GM13977 (cell line): ENCODE results near the gene OR5K1.

Source experiments
- DNase-seq: peaks from one replicate; pipeline ENCODE4 v3.0.0; 2012; ENCODE audit warnings: low spot score
- in situ Hi-C: fragments of 300-500 bp; cut with MboI; formaldehyde crosslinking; loops from one replicate; pipeline ENCODE4 v1.12.0; 2022; ENCODE audit warnings: low sequenced_read_pairs, low pct_unique_long_range_greater_than_20kb, mixed read lengths, inconsistent platforms; ENCODE audit not compliant: unreplicated experiment
- TF ChIP-seq, protein P1 (sequence below): IDR thresholded peaks from 2 replicates; pipeline ENCODE4 v1.5.1; 2012; ENCODE audit warnings: mild to moderate bottlenecking, control low read depth; ENCODE audit not compliant: insufficient read depth; ENCODE audit errors: extremely low read depth, missing control alignments

OR5K1 gene

DNA sequence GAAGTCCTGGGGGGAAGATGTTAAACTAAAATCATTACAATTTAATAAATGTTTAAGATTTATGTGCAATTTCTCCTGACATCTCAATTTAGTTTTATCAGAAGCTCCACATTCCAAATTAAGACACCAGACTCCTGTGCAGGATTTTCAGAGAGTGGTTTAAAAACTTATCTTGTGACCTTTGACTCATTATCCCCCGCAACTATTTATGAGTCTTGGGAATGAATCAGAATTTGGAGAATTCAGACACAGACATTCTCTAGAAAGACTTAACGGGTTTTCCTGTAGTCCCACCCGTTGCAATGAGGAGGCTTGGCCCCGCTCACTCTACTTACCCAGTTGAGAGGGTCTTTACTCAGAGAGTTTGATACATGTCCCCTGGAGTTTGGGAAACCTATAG lies 41.5 kb downstream of the OR5K1 start:
- TF ChIP-seq, protein P1, sequence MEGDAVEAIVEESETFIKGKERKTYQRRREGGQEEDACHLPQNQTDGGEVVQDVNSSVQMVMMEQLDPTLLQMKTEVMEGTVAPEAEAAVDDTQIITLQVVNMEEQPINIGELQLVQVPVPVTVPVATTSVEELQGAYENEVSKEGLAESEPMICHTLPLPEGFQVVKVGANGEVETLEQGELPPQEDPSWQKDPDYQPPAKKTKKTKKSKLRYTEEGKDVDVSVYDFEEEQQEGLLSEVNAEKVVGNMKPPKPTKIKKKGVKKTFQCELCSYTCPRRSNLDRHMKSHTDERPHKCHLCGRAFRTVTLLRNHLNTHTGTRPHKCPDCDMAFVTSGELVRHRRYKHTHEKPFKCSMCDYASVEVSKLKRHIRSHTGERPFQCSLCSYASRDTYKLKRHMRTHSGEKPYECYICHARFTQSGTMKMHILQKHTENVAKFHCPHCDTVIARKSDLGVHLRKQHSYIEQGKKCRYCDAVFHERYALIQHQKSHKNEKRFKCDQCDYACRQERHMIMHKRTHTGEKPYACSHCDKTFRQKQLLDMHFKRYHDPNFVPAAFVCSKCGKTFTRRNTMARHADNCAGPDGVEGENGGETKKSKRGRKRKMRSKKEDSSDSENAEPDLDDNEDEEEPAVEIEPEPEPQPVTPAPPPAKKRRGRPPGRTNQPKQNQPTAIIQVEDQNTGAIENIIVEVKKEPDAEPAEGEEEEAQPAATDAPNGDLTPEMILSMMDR: no peak
- in situ Hi-C loops: no loop called here
- no peak for DNase-seq

DNA sequence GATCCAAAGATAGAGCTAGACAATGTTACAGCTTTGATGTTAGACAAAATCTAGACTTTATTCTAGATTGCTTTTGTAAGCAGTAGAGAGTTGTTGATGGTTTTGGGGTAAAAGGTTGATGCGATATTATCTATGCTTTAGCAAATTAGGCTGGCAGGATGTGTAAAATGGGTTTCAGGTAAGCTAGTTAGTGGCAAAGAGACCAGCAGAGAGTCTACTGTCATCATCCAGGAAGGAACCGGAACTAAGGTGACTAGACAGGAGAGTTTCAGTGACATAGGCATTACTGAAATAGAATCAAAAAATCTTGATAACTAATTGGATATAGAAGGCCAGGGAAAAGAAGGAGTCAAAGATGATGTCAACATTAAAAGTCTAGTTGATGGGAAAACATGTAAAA lies 45.6 kb downstream of the OR5K1 start:
- in situ Hi-C loops: no loop called here
- DNase-seq: no peak
- TF ChIP-seq, protein P1: no peak

DNA sequence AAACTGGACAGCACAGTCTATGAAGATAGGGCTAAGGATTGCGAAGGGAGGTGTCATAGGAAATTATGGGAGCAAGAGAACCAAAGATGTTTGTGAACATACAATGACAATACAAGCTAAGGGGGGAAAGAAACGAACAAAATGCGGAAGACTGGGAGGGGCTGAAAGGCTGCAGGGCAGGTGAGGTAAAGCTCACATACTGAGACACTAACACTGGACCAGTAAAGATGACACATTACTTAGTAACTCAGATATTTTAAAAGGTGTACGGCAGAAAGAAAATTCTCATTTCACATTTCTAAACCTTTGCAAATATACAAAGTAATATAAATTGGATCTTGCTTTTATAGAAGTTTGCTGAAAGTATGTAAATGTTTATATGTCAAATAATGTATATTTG lies 49.6 kb downstream of the OR5K1 start:
- TF ChIP-seq, protein P1: no peak
- no peak for DNase-seq
- in situ Hi-C loops: no loop called here

DNA sequence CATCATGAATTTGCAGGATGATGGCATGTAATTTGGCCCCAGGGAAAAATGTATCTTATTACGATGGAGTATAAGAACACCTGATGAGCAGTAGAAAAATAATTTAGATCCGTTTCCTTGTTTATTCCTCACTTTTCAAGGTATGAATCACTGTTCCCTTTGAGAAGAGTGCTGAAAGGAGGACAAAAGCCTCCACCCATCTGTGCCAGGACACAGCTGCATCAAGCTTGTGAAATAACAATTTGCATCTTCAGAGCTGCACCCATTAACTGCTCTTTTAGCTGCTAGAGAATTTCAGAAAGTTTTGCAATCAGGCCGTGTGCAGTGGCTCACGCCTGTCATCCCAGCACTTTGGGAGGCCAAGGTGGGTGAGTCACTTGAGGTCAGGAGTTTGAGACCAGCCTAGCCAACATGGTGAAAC lies 50.1 kb downstream of the OR5K1 start:
- TF ChIP-seq, protein P1: no peak
- in situ Hi-C loops: no loop called here
- DNase-seq: no peak

DNA sequence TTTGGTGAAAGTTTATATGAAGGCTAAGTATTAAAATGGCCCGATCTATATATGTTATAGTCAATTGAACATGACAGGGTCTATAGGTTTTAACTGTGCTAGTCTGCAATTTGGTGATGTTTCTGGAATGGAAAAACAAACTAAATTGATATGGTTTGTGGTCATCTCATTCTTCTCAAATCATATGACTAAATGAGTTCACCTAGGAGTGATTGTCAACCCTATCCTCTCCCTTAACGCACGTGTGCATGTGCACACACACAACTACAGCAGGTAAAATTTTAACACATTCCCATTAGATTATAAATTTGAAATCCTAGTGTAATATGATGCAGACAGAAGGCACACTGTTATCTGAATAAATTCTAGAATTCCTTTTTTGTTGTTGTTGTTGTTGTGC lies 50.7 kb downstream of the OR5K1 start:
- in situ Hi-C loops: no loop called here
- no peak for DNase-seq
- TF ChIP-seq, protein P1: no peak

DNA sequence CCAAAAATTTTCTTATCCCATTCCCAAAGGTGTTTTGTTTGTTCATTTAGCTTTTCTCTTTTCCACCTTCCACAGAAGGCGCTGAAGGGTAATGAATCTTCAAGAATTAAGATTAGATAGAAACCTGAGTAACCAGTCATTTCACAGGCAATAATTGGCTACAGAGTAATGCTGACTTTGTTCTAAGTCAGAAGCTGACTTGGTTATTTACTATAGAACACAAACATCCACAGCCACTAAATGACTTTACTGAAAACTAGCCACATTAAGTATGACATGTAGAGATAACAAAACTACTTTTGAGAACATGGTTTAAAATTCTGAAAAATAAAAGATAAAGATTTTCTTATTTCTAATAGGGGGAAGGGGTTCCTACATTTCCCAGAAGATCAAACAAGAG lies 51.9 kb downstream of the OR5K1 start:
- in situ Hi-C loops: no loop called here
- TF ChIP-seq, protein P1: no peak
- DNase-seq: no peak

DNA sequence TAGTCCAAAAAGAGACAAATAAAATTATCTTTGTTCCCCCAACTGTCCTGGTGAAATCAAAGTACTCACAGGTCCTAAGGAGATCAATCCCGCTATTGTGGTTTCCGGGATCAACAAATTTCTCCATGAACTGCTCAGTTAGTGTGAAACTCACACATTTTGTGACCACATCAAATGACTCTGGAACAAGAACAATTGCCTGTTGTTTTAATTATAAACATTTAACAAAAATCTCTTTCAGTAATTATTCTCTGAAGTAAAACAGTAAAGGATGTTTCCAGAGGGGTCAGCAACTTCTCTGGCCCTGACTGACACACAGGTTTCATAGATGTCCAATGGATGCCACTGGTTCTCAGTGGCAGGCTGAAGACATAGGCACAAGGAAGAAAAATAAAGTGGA lies 55.8 kb downstream of the OR5K1 start:
- TF ChIP-seq, protein P1: no peak
- in situ Hi-C loops: no loop called here
- DNase-seq: no peak
